Heart right ventricle (tissue), 16 donors: ENCODE results near the gene ASPHD1. TPM values are rescaled to one million over a fixed set of nuclear protein-coding genes. Genes with fewer than 3 reads are reported as not detected.
"Not testable (repeated sequence)": the region's sequence is repeated elsewhere in the genome, so short reads cannot be mapped to it uniquely, and the experiment has no call there.

Source experiments
- ATAC-seq, 8 donors: fragments of 200-7000 bp; cut with Tn5 transposase; one replicate each; pipeline ENCODE4 v1.9.1; 2020; ENCODE audit warnings: mild to moderate bottlenecking in 8 of 8, moderate library complexity in 8 of 8, moderate number of reproducible peaks in 1 of 8
- DNase-seq, 2 donors: peaks; one replicate each; pipeline ENCODE4 v3.0.0-alpha.2; 2020
- H3K27ac ChIP-seq, 10 donors: fragments of 200-600 bp; sonication (generic) in 2 of 10; one replicate each; pipeline versions ENCODE4 v1.5.0 to v1.8.0; 2020 to 2022; ENCODE audit warnings: mild to moderate bottlenecking in 3 of 10
- H3K27me3 ChIP-seq, 7 donors: fragments of 200-600 bp; one replicate each; pipeline ENCODE4 v1.8.0; 2021 to 2022; ENCODE audit warnings: mild to moderate bottlenecking in 2 of 7
- H3K36me3 ChIP-seq, 9 donors: fragments of 200-600 bp; sonication (generic) in 1 of 9; one replicate each; pipeline versions ENCODE4 v1.5.0 to v1.8.0; 2020 to 2022; ENCODE audit warnings: mild to moderate bottlenecking in 2 of 9
- H3K4me1 ChIP-seq, 9 donors: fragments of 200-600 bp; sonication (generic) in 1 of 9; one replicate each; pipeline versions ENCODE4 v1.5.0 to v1.8.0; 2020 to 2022; ENCODE audit warnings: mild to moderate bottlenecking in 4 of 9
- H3K4me3 ChIP-seq, 10 donors: fragments of 200-600 bp; sonication (generic) in 2 of 10; one replicate each; pipeline versions ENCODE4 v1.5.0 to v1.8.0; 2020 to 2022; ENCODE audit warnings: mild to moderate bottlenecking in 7 of 10, moderate library complexity in 2 of 10
- H3K9me3 ChIP-seq, 11 donors: fragments of 200-600 bp in 10 of 11; sonication (generic) in 2 of 11; one replicate each; pipeline versions ENCODE4 v1.5.0 to v1.8.0; 2013 to 2022; ENCODE audit warnings: mild to moderate bottlenecking in 2 of 11, control low read depth in 1 of 11, moderate library complexity in 1 of 11
- WGBS, 2 donors: extraction: QIAGEN DNeasy Blood & Tissue Kit; methylation state at CpG; one replicate each; pipeline ENCODE4 v1.1.7; 2013; ENCODE audit warnings: inconsistent platforms in 1 of 2; 5-methylcytosine and 5-hydroxymethylcytosine counted together
- intact Hi-C, 10 donors: fragments of 100-400 bp; cut with DNase I; formaldehyde crosslinking; loops; one replicate each; pipeline versions ENCODE4 v1.11.1 to v1.14.2; 2022
- polyA plus RNA-seq, 2 donors: library from polyadenylated mRNA; stranded (reverse); fragments of 200-250 nt; gene quantifications; one replicate each; pipeline ENCODE4 v1.2.3, GENCODE V29; 2013
- total RNA-seq, 10 donors: library from RNA; stranded (reverse); fragmentation: NEBNext Ultra II Directional in 3 of 10; extraction: Animal tissue kit (Norgen Biotek cat#: 25700) in 3 of 10; gene quantifications; one replicate each; pipeline versions ENCODE4 v1.2.1 to v1.2.4, GENCODE V29; 2021 to 2023
- TF ChIP-seq, protein P1 (sequence below), 9 donors: fragments of 200-600 bp; sonication (generic) in 2 of 9; IDR thresholded peaks; one replicate each; pipeline versions ENCODE4 v1.5.0 to v1.8.0; 2021 to 2022; ENCODE audit warnings: antibody characterized with exemption in 9 of 9, mild to moderate bottlenecking in 5 of 9, moderate library complexity in 1 of 9
- donor health status: Arrhythmogenic right ventricular cardiomyopathy.
- donor health status: ischemic (EF 13 %, LVEDD 7.1; RV severe dilation, severe dysfunction).
- donor health status: healthy with polysubstance abuse.
- donor health status: DM: no; HTN: yes; CAD: no.
- donor health status: DM: no; HTN: no; CAD: no.
- donor health status: ischemic (EF 25% LVEDD 6.9; RV normal size, moderate dysfunction).
- donor health status: ischemic (EF 25% LVEDD 5.7; RV mildly dilated, moderate dysfunction).
- donor health status: healthy.
- donor health status: DM: yes; HTN: yes; CAD: no.
- donor health status: Ischemic cardiomyopathy.
- donor health status: ischemic (EF 35%, LVEDD 5.7; RV mildly dilated, moderate dysfunction).
- donor health status: nonischemic (EF 11% LVEDD 7.7; RV severe dilation, severe dysfunction).
- donor health status: DM: yes; HTN: yes; CAD: no.
- donor health status: PGD.
- donor health status: ischemic (EF 29% LVEDD 5.4; RV normal size, mild dysfunction).
- donor health status: nonischemic (EF 23%, LVEDD 6.1; RV moderate dilation, normal function).

ASPHD1 gene
- total and polyA plus RNA-seq, 12 donors = 0.20 to 1.1 (median 0.65) TPM; not detected in 5

DNA sequence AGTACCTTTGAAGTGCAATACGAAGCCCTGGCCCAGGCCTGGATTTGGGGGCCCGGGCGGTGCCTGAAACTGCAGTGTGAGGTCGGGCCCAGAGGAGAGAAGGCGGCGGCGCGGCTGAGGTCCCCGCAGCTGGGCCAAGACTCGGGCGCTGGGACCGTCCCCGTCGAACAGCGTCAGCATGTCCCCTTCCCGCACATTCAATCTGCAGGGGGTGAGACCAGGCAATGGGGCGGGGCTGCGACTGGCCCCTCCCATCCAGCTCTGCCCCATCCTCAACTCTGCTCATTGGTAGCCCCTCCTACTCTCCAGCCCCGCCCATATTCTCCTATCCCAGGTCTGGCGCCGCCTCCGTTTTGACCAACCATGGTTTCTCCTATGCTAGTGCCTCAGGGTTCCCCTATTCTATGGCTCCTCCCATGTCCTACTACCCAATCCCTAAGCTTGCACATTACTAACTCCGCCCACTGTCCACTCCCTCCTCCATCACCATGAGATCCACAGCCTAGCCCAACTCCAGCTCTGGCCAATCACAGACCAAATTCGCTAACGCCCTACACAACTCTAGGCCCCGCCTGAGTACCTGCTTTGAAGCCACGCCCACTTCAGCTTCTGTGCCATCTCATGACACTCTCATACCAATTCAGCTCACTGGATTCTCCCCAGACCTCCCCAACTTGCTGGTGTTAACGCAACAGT lies 22.9 kb upstream of the ASPHD1 start:
- ATAC-seq (peak in 2 of 8 donors; percentile 25 to 48), DNase-seq (no peak)
- H3K4me3 ChIP-seq = no peak overlapping the region
- intact Hi-C loops = no loop called here
- WGBS, 2 donors = 11 to 12% methylated on average over 27 to 28 of the region's 28 CpGs
- no peaks in the 10 kb centered on the region for H3K36me3 ChIP-seq
- no peak overlapping the region for H3K27ac ChIP-seq
- H3K9me3 ChIP-seq = no peaks in the 10 kb centered on the region
- TF ChIP-seq, protein P1, sequence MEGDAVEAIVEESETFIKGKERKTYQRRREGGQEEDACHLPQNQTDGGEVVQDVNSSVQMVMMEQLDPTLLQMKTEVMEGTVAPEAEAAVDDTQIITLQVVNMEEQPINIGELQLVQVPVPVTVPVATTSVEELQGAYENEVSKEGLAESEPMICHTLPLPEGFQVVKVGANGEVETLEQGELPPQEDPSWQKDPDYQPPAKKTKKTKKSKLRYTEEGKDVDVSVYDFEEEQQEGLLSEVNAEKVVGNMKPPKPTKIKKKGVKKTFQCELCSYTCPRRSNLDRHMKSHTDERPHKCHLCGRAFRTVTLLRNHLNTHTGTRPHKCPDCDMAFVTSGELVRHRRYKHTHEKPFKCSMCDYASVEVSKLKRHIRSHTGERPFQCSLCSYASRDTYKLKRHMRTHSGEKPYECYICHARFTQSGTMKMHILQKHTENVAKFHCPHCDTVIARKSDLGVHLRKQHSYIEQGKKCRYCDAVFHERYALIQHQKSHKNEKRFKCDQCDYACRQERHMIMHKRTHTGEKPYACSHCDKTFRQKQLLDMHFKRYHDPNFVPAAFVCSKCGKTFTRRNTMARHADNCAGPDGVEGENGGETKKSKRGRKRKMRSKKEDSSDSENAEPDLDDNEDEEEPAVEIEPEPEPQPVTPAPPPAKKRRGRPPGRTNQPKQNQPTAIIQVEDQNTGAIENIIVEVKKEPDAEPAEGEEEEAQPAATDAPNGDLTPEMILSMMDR (IDR thresholded peaks at IDR 0.05) = no peak
- peaks cover 0 to 12% (median 0%) of the 10 kb centered on the region in 9 donors for H3K4me1 ChIP-seq
- H3K27me3 ChIP-seq = peaks cover 3 to 52% (median 50%) of the 10 kb centered on the region in 7 donors

GRCh38 chr16:29878172-29878571 lies 22.1 kb upstream of the ASPHD1 start:
- no peak for ATAC-seq
- Histone ChIP-seq H3K36me3 (no peaks in the 10 kb centered on the region), H3K4me3 (no peak overlapping the region), H3K27me3 (peaks cover 3 to 52% (median 50%) of the 10 kb centered on the region in 7 donors), H3K4me1 (peaks cover 0 to 12% (median 0%) of the 10 kb centered on the region in 9 donors), H3K9me3 (no peaks in the 10 kb centered on the region), H3K27ac (no peak overlapping the region)
- intact Hi-C loops = no loop called here
- TF ChIP-seq, protein P1 (IDR thresholded peaks at IDR 0.05) = no peak
- DNase-seq = no peak
- WGBS, 2 donors = 88 to 89% methylated on average over 14 of the region's 14 CpGs

DNA sequence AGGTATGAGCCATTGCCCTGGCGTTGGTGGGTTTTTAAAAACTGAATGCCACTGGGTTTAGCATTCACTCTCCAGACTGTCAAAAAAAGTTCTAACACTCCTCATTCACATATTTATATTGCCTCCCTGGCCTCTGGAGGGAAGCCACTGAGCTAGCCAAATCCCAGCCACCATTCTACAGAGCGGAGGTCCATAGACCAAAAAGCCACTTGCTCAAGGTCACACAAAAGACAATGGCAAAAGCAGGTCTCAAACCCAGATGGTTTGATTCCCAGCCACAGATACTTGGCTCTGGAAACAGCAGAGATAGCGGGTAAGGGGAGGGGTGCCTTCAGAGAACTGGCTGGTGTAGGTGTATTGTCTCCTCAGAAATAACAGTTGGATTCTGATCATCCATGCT lies 19.2 kb upstream of the ASPHD1 start:
- intact Hi-C loops = no loop called here
- Histone ChIP-seq H3K36me3 (no peaks in the 10 kb centered on the region), H3K27ac (no peak overlapping the region), H3K9me3 (no peaks in the 10 kb centered on the region), H3K27me3 (peaks cover 3 to 44% (median 39%) of the 10 kb centered on the region in 7 donors), H3K4me3 (no peak overlapping the region), H3K4me1 (peaks cover 0 to 12% (median 0%) of the 10 kb centered on the region in 9 donors)
- TF ChIP-seq, protein P1 (IDR thresholded peaks at IDR 0.05) = no peak
- WGBS, 2 donors = 83 to 87% methylated on average over 3 of the region's 3 CpGs
- DNase-seq (no peak), ATAC-seq (no peak)

- Histone ChIP-seq H3K4me1 (no peaks in the 10 kb centered on the region), H3K4me3 (no peak overlapping the region), H3K9me3 (no peaks in the 10 kb centered on the region), H3K36me3 (no peaks in the 10 kb centered on the region), H3K27me3 (peaks cover 3 to 16% (median 11%) of the 10 kb centered on the region in 7 donors), H3K27ac (no peak overlapping the region)
- 67 to 87% methylated on average over 6 of the region's 6 CpGs for WGBS, 2 donors
- ATAC-seq = no peak
- no peak for DNase-seq
- TF ChIP-seq, protein P1 (IDR thresholded peaks at IDR 0.05) = no peak
- intact Hi-C loops = no loop called here
Observed at GRCh38 chr16:29883987-29884386, 16.3 kb upstream of the ASPHD1 start.

DNA sequence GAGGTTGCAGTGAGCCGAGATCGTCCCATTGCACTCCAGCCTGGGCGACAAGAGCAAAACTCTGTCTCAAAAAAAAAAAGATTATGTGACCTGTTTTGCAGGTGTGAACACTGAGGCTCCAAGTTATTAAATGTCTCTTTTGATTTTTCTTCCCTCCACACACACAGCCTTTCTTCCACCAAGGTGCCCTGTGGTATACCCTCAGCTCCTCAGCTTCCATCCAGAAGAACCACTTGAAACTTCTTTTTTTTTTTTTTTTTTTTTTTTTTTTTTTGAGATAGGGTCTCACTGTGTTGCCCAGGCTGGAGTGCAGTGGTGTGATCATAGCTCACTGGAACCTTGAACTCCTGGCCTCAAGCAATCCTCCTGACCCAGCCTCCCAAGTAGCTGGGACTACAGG lies 10.9 kb upstream of the ASPHD1 start:
- intact Hi-C loops, H3K4me3 ChIP-seq, H3K36me3 ChIP-seq, ATAC-seq, H3K27ac ChIP-seq, H3K9me3 ChIP-seq, H3K27me3 ChIP-seq, H3K4me1 ChIP-seq, DNase-seq: not testable (repeated sequence)
- 98 to 100% methylated on average over 3 of the region's 3 CpGs for WGBS, 2 donors
